GM23338 (cell line): ENCODE results near the gene FAM217B. TPM values are rescaled to one million over a fixed set of nuclear protein-coding genes. Genes with fewer than 3 reads are reported as not detected.

ENCODE experiments used
- ATAC-seq: fragments of 200-7000 bp; cut with Tn5 transposase; 3 replicates; pipeline ENCODE4 v1.9.1; 2020
- DNase-seq: peaks from one replicate; pipeline ENCODE4 v3.0.0-alpha.2; 2015; ENCODE audit warnings: low spot score
- H2AFZ ChIP-seq: fragments of 200-600 bp; sonication (generic); 2 replicates; pipeline ENCODE4 v1.8.0; 2016; ENCODE audit warnings: antibody characterized with exemption, mild to moderate bottlenecking, moderate library complexity
- H3F3A ChIP-seq: fragments of 200-600 bp; sonication (generic); replicated peaks from 2 replicates; pipeline ENCODE4 v1.8.0; 2017; ENCODE audit warnings: antibody characterized with exemption, mixed run types, low read depth
- H3K27ac ChIP-seq: fragments of 200-600 bp; sonication (generic); 2 replicates; pipeline ENCODE4 v1.6.1; 2016; ENCODE audit warnings: low read depth
- H3K27me3 ChIP-seq: fragments of 200-600 bp; sonication (generic); 2 replicates; pipeline ENCODE4 v1.8.0; 2016; ENCODE audit warnings: mild to moderate bottlenecking, mixed run types, moderate library complexity; ENCODE audit not compliant: insufficient read depth
- H3K36me3 ChIP-seq: fragments of 200-600 bp; sonication (generic); 2 replicates; pipeline ENCODE4 v1.8.0; 2016; ENCODE audit warnings: mild to moderate bottlenecking; ENCODE audit not compliant: insufficient read depth
- H3K4me1 ChIP-seq: fragments of 200-600 bp; sonication (generic); 2 replicates; pipeline ENCODE4 v1.8.0; 2016; ENCODE audit warnings: mild to moderate bottlenecking, moderate library complexity; ENCODE audit not compliant: insufficient read depth
- H3K4me2 ChIP-seq: fragments of 200-600 bp; sonication (generic); 2 replicates; pipeline ENCODE4 v1.7.1; 2017; ENCODE audit warnings: mixed run types
- H3K4me3 ChIP-seq: fragments of 200-600 bp; sonication (generic); 2 replicates; pipeline ENCODE4 v1.6.1; 2016; ENCODE audit warnings: mixed run types
- H3K79me2 ChIP-seq: fragments of 200-600 bp; sonication (generic); replicated peaks from 2 replicates; pipeline ENCODE4 v1.8.0; 2017; ENCODE audit warnings: mild to moderate bottlenecking; ENCODE audit not compliant: insufficient read depth
- H3K9me2 ChIP-seq: fragments of 200-600 bp; sonication (generic); 2 replicates; pipeline ENCODE4 v1.8.0; 2017; ENCODE audit not compliant: insufficient read depth
- H4K20me1 ChIP-seq: fragments of 200-600 bp; sonication (generic); replicated peaks from 2 replicates; pipeline ENCODE4 v1.8.0; 2017; ENCODE audit warnings: mild to moderate bottlenecking; ENCODE audit not compliant: insufficient read depth
- H3K27ac Mint-ChIP-seq: 2 replicates; pipeline ENCODE4 v1.8.0; 2020; ENCODE audit warnings: inconsistent platforms, mild to moderate bottlenecking, moderate library complexity, mixed read lengths
- H3K27me3 Mint-ChIP-seq: 3 replicates; pipeline ENCODE4 v1.8.0; 2022; ENCODE audit warnings: low read depth, mild to moderate bottlenecking, moderate library complexity, mixed read lengths, inconsistent platforms; ENCODE audit not compliant: insufficient read depth, poor library complexity
- H3K36me3 Mint-ChIP-seq: 3 replicates; pipeline ENCODE4 v1.8.0; 2021; ENCODE audit warnings: low read depth, mild to moderate bottlenecking, inconsistent platforms, moderate library complexity, mixed read lengths
- H3K4me1 Mint-ChIP-seq: 3 replicates; pipeline ENCODE4 v1.8.0; 2020; ENCODE audit warnings: mild to moderate bottlenecking, inconsistent platforms, mixed read lengths
- H3K4me3 Mint-ChIP-seq: 3 replicates; pipeline ENCODE4 v1.8.0; 2021; ENCODE audit warnings: moderate library complexity, mild to moderate bottlenecking, inconsistent platforms, mixed read lengths
- H3K9me3 Mint-ChIP-seq: 3 replicates; pipeline ENCODE4 v1.8.0; 2020; ENCODE audit warnings: moderate library complexity, mild to moderate bottlenecking, inconsistent platforms, mixed read lengths
- CREB1 ChIP-seq: fragments of 250-450 bp; sonication (Bioruptor Pico); IDR thresholded peaks from 2 replicates; pipeline ENCODE4 v1.5.0; 2020; ENCODE audit warnings: low read depth, mild to moderate bottlenecking, moderate library complexity
- CTCF ChIP-seq, 2 experiments: fragments of 200-600 bp in 1 of 2; sonication (generic) in 1 of 2; conservative IDR thresholded peaks; 2 replicates each; pipeline versions ENCODE4 v1.5.1 to v1.6.1; 2016 to 2017; ENCODE audit warnings: antibody characterized with exemption in 2 of 2, low read depth in 2 of 2, mild to moderate bottlenecking in 2 of 2, moderate library complexity in 1 of 2
- EZH2phosphoT487 ChIP-seq: fragments of 200-600 bp; sonication (generic); IDR thresholded peaks from one replicate; pipeline ENCODE4 v1.8.1; 2018; ENCODE audit warnings: antibody characterized with exemption; ENCODE audit not compliant: unreplicated experiment
- JUNB ChIP-seq: IDR thresholded peaks from one replicate; pipeline ENCODE4 v1.6.1; 2016; ENCODE audit warnings: antibody characterized with exemption; ENCODE audit not compliant: unreplicated experiment
- NANOG ChIP-seq: IDR thresholded peaks from 2 replicates; pipeline ENCODE4 v1.6.1; 2016; ENCODE audit warnings: antibody characterized with exemption, borderline replicate concordance
- POLR2AphosphoS5 ChIP-seq: IDR thresholded peaks from 2 replicates; pipeline ENCODE4 v1.6.1; 2016; ENCODE audit warnings: antibody characterized with exemption, low read depth
- STAT1 ChIP-seq: IDR thresholded peaks from one replicate; pipeline ENCODE4 v1.6.1; 2016; ENCODE audit warnings: antibody characterized with exemption; ENCODE audit not compliant: unreplicated experiment
- ZNF331 ChIP-seq: fragments of 250-450 bp; sonication (Bioruptor Pico); IDR thresholded peaks from 2 replicates; pipeline ENCODE4 v1.5.0; 2020; ENCODE audit warnings: low read depth, mild to moderate bottlenecking, moderate library complexity
- polyA plus RNA-seq: library from polyadenylated mRNA; unstranded; fragments of >200 nt; fragmentation: Nextera tagmentation; extraction: Ambion mirVana; gene quantifications from 2 replicates; pipeline ENCODE4 v1.2.1, GENCODE V29; 2016
- total RNA-seq: library from RNA; depleted of rRNA; stranded (reverse); fragments of >200 nt; shearing (Covaris generic); gene quantifications from 2 replicates; pipeline ENCODE4 v1.2.3, GENCODE V29; 2014

Gene FAM217B
- total and polyA plus RNA-seq, 2 experiments from 2014 or later: 13.2 to 25.9 TPM

GRCh38 chr20:59958626-59959025 lies 18.4 kb downstream of the FAM217B start:
- Histone ChIP-seq H3K4me2 (no peak overlapping the region), H4K20me1 (no peaks in the 10 kb centered on the region), H3K4me1 (no peaks in the 10 kb centered on the region), H3K27me3 (no peaks in the 10 kb centered on the region), H3K27ac (no peak overlapping the region), H3F3A (no peaks in the 10 kb centered on the region), H2AFZ (no peak overlapping the region), H3K79me2 (no peaks in the 10 kb centered on the region), H3K9me2 (no peaks in the 10 kb centered on the region), H3K36me3 (no peaks in the 10 kb centered on the region), H3K4me3 (no peak overlapping the region)
- Mint-ChIP-seq H3K4me1 (peaks cover 5% of the 10 kb centered on the region; the same call in 1 of the 3 replicates), H3K27ac (no peak overlapping the region), H3K9me3 (no peaks in the 10 kb centered on the region), H3K27me3 (no peaks in the 10 kb centered on the region), H3K36me3 (no peaks in the 10 kb centered on the region), H3K4me3 (no peak overlapping the region)
- no peak for TF ChIP-seq EZH2phosphoT487
- no peak for TF ChIP-seq CREB1 (CRISPR knock-in tag)
- no peak for TF ChIP-seq NANOG
- TF ChIP-seq CTCF (conservative IDR thresholded peaks at IDR 0.05; ENCODE audit: low read depth in 2 of 2): no peak
- TF ChIP-seq ZNF331 (CRISPR knock-in tag): no peak
- TF ChIP-seq JUNB: no peak
- ATAC-seq: peak; percentile 97
- DNase-seq: peak; percentile 43

- Mint-ChIP-seq H3K36me3 (no peaks in the 10 kb centered on the region), H3K27ac (no peak overlapping the region), H3K27me3 (no peaks in the 10 kb centered on the region), H3K9me3 (no peaks in the 10 kb centered on the region), H3K4me3 (no peak overlapping the region), H3K4me1 (peaks cover 5% of the 10 kb centered on the region; the same call in 1 of the 3 replicates)
- ATAC-seq (no peak), DNase-seq (no peak)
- no peak overlapping the region for H3K27ac ChIP-seq
- H3K4me1 ChIP-seq: no peaks in the 10 kb centered on the region
- no peaks in the 10 kb centered on the region for H3K36me3 ChIP-seq
- no peaks in the 10 kb centered on the region for H3F3A ChIP-seq
- no peaks in the 10 kb centered on the region for H4K20me1 ChIP-seq
- no peak for TF ChIP-seq JUNB
- TF ChIP-seq POLR2AphosphoS5: no peak
- TF ChIP-seq STAT1: no peak
- H2AFZ ChIP-seq: no peak overlapping the region
- H3K27me3 ChIP-seq: no peaks in the 10 kb centered on the region
- no peaks in the 10 kb centered on the region for H3K79me2 ChIP-seq
- no peaks in the 10 kb centered on the region for H3K9me2 ChIP-seq
- H3K4me2 ChIP-seq: no peak overlapping the region
- H3K4me3 ChIP-seq: no peak overlapping the region
Measured at GRCh38 chr20:59961423-59961822, 21.2 kb downstream of the FAM217B start.

- no peak for ATAC-seq
- no peaks in the 10 kb centered on the region for H3K9me3 Mint-ChIP-seq
- H3K4me1 Mint-ChIP-seq: peaks cover 5% of the 10 kb centered on the region; the same call in 1 of the 3 replicates
- no peak overlapping the region for H2AFZ ChIP-seq
- no peak overlapping the region for H3K27ac ChIP-seq
- H3K79me2 ChIP-seq: no peaks in the 10 kb centered on the region
- H3F3A ChIP-seq: no peaks in the 10 kb centered on the region
- H3K36me3 Mint-ChIP-seq: no peaks in the 10 kb centered on the region
- H3K4me2 ChIP-seq: no peak overlapping the region
- H3K4me3 Mint-ChIP-seq: no peak overlapping the region
- H3K27ac Mint-ChIP-seq: no peak overlapping the region
- H3K9me2 ChIP-seq: no peaks in the 10 kb centered on the region
- no peak for TF ChIP-seq ZNF331 (CRISPR knock-in tag)
- no peak for TF ChIP-seq STAT1
- TF ChIP-seq EZH2phosphoT487: no peak
- TF ChIP-seq JUNB: no peak
- no peak for DNase-seq
- no peaks in the 10 kb centered on the region for H3K36me3 ChIP-seq
- no peaks in the 10 kb centered on the region for H4K20me1 ChIP-seq
- H3K27me3 Mint-ChIP-seq: no peaks in the 10 kb centered on the region
- no peak overlapping the region for H3K4me3 ChIP-seq
- H3K27me3 ChIP-seq: no peaks in the 10 kb centered on the region
- H3K4me1 ChIP-seq: no peaks in the 10 kb centered on the region
Measured at GRCh38 chr20:59962155-59962554, 22.0 kb downstream of the FAM217B start.
